SK-N-MC (cell line): ENCODE data around the gene USP10.

ENCODE experiments used
- DNase-seq: peaks from one replicate; pipeline ENCODE4 v3.0.0-alpha.2; 2011; ENCODE audit warnings: low read depth, low spot score
- H3K27ac ChIP-seq: fragments of 200-600 bp; sonication (generic); 2 replicates; pipeline ENCODE4 v1.5.1; 2016; ENCODE audit warnings: mixed run types
- H3K36me3 ChIP-seq: fragments of 200-600 bp; sonication (generic); 2 replicates; pipeline ENCODE4 v1.6.1; 2017; ENCODE audit warnings: antibody characterized with exemption, low read length, mixed read lengths; ENCODE audit not compliant: insufficient read depth
- H3K4me3 ChIP-seq: fragments of 200-600 bp; sonication (generic); 2 replicates; pipeline ENCODE4 v1.5.1; 2016
- H3K9ac ChIP-seq: fragments of 200-600 bp; sonication (generic); 2 replicates; pipeline ENCODE4 v1.8.0; 2017; ENCODE audit warnings: mixed run types, mixed read lengths; ENCODE audit not compliant: insufficient read length
- H3K9me3 ChIP-seq: fragments of 200-600 bp; sonication (generic); 2 replicates; pipeline ENCODE4 v1.6.1; 2017; ENCODE audit warnings: low read depth, mild to moderate bottlenecking, antibody characterized with exemption, low read length, moderate library complexity, mixed read lengths
- EZH2 ChIP-seq: fragments of 200-600 bp; sonication (generic); IDR thresholded peaks from one replicate; pipeline ENCODE4 v1.6.1; 2017; ENCODE audit warnings: antibody characterized with exemption
- FOXP2 ChIP-seq: optimal IDR thresholded peaks from 2 replicates; pipeline ENCODE3; 2011; ENCODE audit warnings: mild to moderate bottlenecking, moderate library complexity; ENCODE audit not compliant: insufficient read depth; ENCODE audit errors: extremely low read length, control extremely low read depth
- POLR2AphosphoS5 ChIP-seq: IDR thresholded peaks from 2 replicates; pipeline ENCODE4 v1.6.1; 2012; ENCODE audit warnings: mild to moderate bottlenecking, low read depth, low read length, borderline replicate concordance

USP10 gene

GRCh38 chr16:84810518-84811273 lies 110.9 kb downstream of the USP10 start:
- no peak for DNase-seq
- Histone ChIP-seq H3K9me3 (no peaks in the 10 kb centered on the region), H3K4me3 (no peak overlapping the region), H3K9ac (no peak overlapping the region), H3K27ac (no peak overlapping the region), H3K36me3 (no peaks in the 10 kb centered on the region)
- TF ChIP-seq EZH2: no peak

- Histone ChIP-seq H3K9ac (no peak overlapping the region), H3K4me3 (no peak overlapping the region), H3K9me3 (no peaks in the 10 kb centered on the region), H3K36me3 (no peaks in the 10 kb centered on the region), H3K27ac (no peak overlapping the region)
- TF ChIP-seq EZH2: no peak
- no peak for TF ChIP-seq POLR2AphosphoS5
- no peak for TF ChIP-seq FOXP2
- no peak for DNase-seq
Observed at GRCh38 chr16:84811529-84811928, 111.7 kb downstream of the USP10 start.

GRCh38 chr16:84813141-84813934 lies 113.5 kb downstream of the USP10 start:
- H3K27ac ChIP-seq: no peak overlapping the region
- no peaks in the 10 kb centered on the region for H3K36me3 ChIP-seq
- no peak overlapping the region for H3K9ac ChIP-seq
- no peak overlapping the region for H3K4me3 ChIP-seq
- DNase-seq: no peak
- no peaks in the 10 kb centered on the region for H3K9me3 ChIP-seq
- no peak for TF ChIP-seq EZH2
- no peak for TF ChIP-seq POLR2AphosphoS5
- TF ChIP-seq FOXP2: no peak

- Histone ChIP-seq H3K9ac (no peak overlapping the region), H3K9me3 (no peaks in the 10 kb centered on the region), H3K36me3 (no peaks in the 10 kb centered on the region), H3K4me3 (no peak overlapping the region), H3K27ac (no peak overlapping the region)
- DNase-seq: no peak
- TF ChIP-seq FOXP2: no peak
- TF ChIP-seq EZH2: no peak
- TF ChIP-seq POLR2AphosphoS5: no peak
Observed at GRCh38 chr16:84815462-84815861, 115.7 kb downstream of the USP10 start.

- Histone ChIP-seq H3K27ac (no peak overlapping the region), H3K4me3 (no peak overlapping the region), H3K9me3 (no peaks in the 10 kb centered on the region), H3K36me3 (no peaks in the 10 kb centered on the region), H3K9ac (no peak overlapping the region)
- no peak for DNase-seq
- TF ChIP-seq EZH2 (no peak), POLR2AphosphoS5 (no peak), FOXP2 (no peak)
Observed at GRCh38 chr16:84816023-84816422, 116.2 kb downstream of the USP10 start.

- no peaks in the 10 kb centered on the region for H3K36me3 ChIP-seq
- no peak overlapping the region for H3K4me3 ChIP-seq
- no peak overlapping the region for H3K27ac ChIP-seq
- DNase-seq: no peak
- H3K9ac ChIP-seq: no peak overlapping the region
- H3K9me3 ChIP-seq: no peaks in the 10 kb centered on the region
- TF ChIP-seq EZH2 (no peak), POLR2AphosphoS5 (no peak), FOXP2 (no peak)
Observed at GRCh38 chr16:84816485-84816884, 116.7 kb downstream of the USP10 start.

- H3K9ac ChIP-seq: no peak overlapping the region
- no peaks in the 10 kb centered on the region for H3K9me3 ChIP-seq
- DNase-seq: no peak
- TF ChIP-seq POLR2AphosphoS5: no peak
- TF ChIP-seq FOXP2: no peak
- no peak for TF ChIP-seq EZH2
- no peak overlapping the region for H3K4me3 ChIP-seq
- no peak overlapping the region for H3K27ac ChIP-seq
- no peaks in the 10 kb centered on the region for H3K36me3 ChIP-seq
Observed at GRCh38 chr16:84817206-84817605, 117.4 kb downstream of the USP10 start.

- Histone ChIP-seq H3K9me3 (no peaks in the 10 kb centered on the region), H3K36me3 (no peaks in the 10 kb centered on the region), H3K4me3 (no peak overlapping the region), H3K27ac (no peak overlapping the region), H3K9ac (no peak overlapping the region)
- no peak for DNase-seq
- TF ChIP-seq POLR2AphosphoS5 (no peak), EZH2 (no peak), FOXP2 (no peak)
Observed at GRCh38 chr16:84817613-84818012, 117.8 kb downstream of the USP10 start.
